Natural killer cell (primary cell): ENCODE data around the gene WT1. TPM values are rescaled to one million over a fixed set of nuclear protein-coding genes. Genes with fewer than 3 reads are reported as not detected.

Source experiments
- ATAC-seq, 3 donors: fragments of 150-1000 bp in 2 of 3; fragments of 200-7000 bp in 1 of 3; cut with Tn5 transposase; 1 replicate in 1 of 3; 2 replicates in 2 of 3; pipeline ENCODE4 v1.10.0; 2021; ENCODE audit warnings: mild to moderate bottlenecking in 2 of 3, moderate library complexity in 2 of 3
- DNase-seq, 2 donors: peaks; one replicate each; pipeline versions ENCODE4 v3.0.0 to v3.0.0-alpha.2; 2013 to 2021; ENCODE audit warnings: mixed read lengths in 1 of 2
- H3K27ac ChIP-seq: one replicate; pipeline ENCODE4 v1.5.1; 2013; ENCODE audit warnings: mild to moderate bottlenecking, low read length
- H3K27me3 ChIP-seq: one replicate; pipeline ENCODE4 v1.6.1; 2013; ENCODE audit warnings: low read length; ENCODE audit not compliant: control insufficient read depth, insufficient read depth
- H3K36me3 ChIP-seq: one replicate; pipeline ENCODE4 v1.6.1; 2013; ENCODE audit warnings: low read length; ENCODE audit not compliant: control insufficient read depth, insufficient read depth
- H3K4me1 ChIP-seq: one replicate; pipeline ENCODE4 v1.6.1; 2013; ENCODE audit warnings: low read length; ENCODE audit not compliant: control insufficient read depth, insufficient read depth
- H3K4me3 ChIP-seq: one replicate; pipeline ENCODE4 v1.5.1; 2013; ENCODE audit warnings: low read length
- H3K9me3 ChIP-seq: one replicate; pipeline ENCODE4 v1.6.1; 2013; ENCODE audit warnings: low read length; ENCODE audit not compliant: control insufficient read depth, insufficient read depth
- H3K27ac Mint-ChIP-seq, 2 donors: one replicate each; pipeline ENCODE4 v1.8.0; 2022; ENCODE audit warnings: mild to moderate bottlenecking in 2 of 2, mixed read lengths in 2 of 2, moderate library complexity in 1 of 2
- H3K27me3 Mint-ChIP-seq, 2 donors: one replicate each; pipeline ENCODE4 v1.8.0; 2022; ENCODE audit warnings: low read depth in 2 of 2, mixed read lengths in 2 of 2
- H3K36me3 Mint-ChIP-seq: one replicate; pipeline ENCODE4 v1.8.0; 2022; ENCODE audit warnings: mixed read lengths
- H3K4me1 Mint-ChIP-seq, 2 donors: one replicate each; pipeline ENCODE4 v1.8.0; 2022; ENCODE audit warnings: mixed read lengths in 2 of 2
- H3K4me3 Mint-ChIP-seq: one replicate; pipeline ENCODE4 v1.8.0; 2022; ENCODE audit warnings: mild to moderate bottlenecking, moderate library complexity, mixed read lengths
- H3K9me3 Mint-ChIP-seq, 2 donors: one replicate each; pipeline ENCODE4 v1.8.0; 2022; ENCODE audit warnings: mixed read lengths in 2 of 2
- CTCF ChIP-seq: fragments of 200-600 bp; IDR thresholded peaks from one replicate; pipeline ENCODE4 v1.8.0; 2022; ENCODE audit warnings: antibody characterized with exemption
- WGBS: methylation state at CpG from one replicate; pipeline ENCODE4 v1.1.7; 2013; ENCODE audit warnings: missing lambda C conversion rate; ENCODE audit not compliant: insufficient coverage; 5-methylcytosine and 5-hydroxymethylcytosine counted together
- intact Hi-C: fragments of 100-400 bp; cut with micrococcal nuclease; formaldehyde crosslinking; loops from one replicate; pipeline ENCODE4 v1.14.2; 2022
- total RNA-seq, 4 donors: library from RNA; stranded (reverse); fragments of 120-200 nt in 1 of 4; gene quantifications; one replicate each; pipeline versions ENCODE4 v1.2.3 to v1.2.4, GENCODE V29; 2013 to 2022

Gene WT1
- total RNA-seq, 3 donors from 2014 or later (not counting 1 experiment from before 2014, with no cell fraction given), result not detected

GRCh38 chr11:32439501-32440210 lies 4.3 kb upstream of the WT1 start:
- Mint-ChIP-seq H3K36me3 (no peaks in the 10 kb centered on the region), H3K27me3 (peaks cover 55 to 67% of the 10 kb centered on the region in 2 donors), H3K4me3 (no peak overlapping the region), H3K27ac (no peak overlapping the region), H3K4me1 (peaks cover 0 to 4% of the 10 kb centered on the region in 2 donors), H3K9me3 (no peaks in the 10 kb centered on the region)
- H3K4me3 ChIP-seq, result no peak overlapping the region
- 22% methylated on average over 14 of the region's 21 CpGs for WGBS
- H3K4me1 ChIP-seq, result peaks cover 12% of the 10 kb centered on the region
- DNase-seq (no peak), ATAC-seq (no peak)
- H3K36me3 ChIP-seq, result no peaks in the 10 kb centered on the region
- intact Hi-C loops, result no loop called here
- no peak for TF ChIP-seq CTCF
- peaks cover 52% of the 10 kb centered on the region for H3K27me3 ChIP-seq
- no peaks in the 10 kb centered on the region for H3K9me3 ChIP-seq
- H3K27ac ChIP-seq, result no peak overlapping the region

- TF ChIP-seq CTCF, result no peak
- H3K9me3 Mint-ChIP-seq, result no peaks in the 10 kb centered on the region
- no peak overlapping the region for H3K4me3 Mint-ChIP-seq
- no peak overlapping the region for H3K4me3 ChIP-seq
- H3K4me1 ChIP-seq, result peaks cover 18% of the 10 kb centered on the region
- H3K27ac ChIP-seq, result no peak overlapping the region
- DNase-seq (no peak), ATAC-seq (no peak)
- peaks cover 50% of the 10 kb centered on the region for H3K27me3 ChIP-seq
- H3K4me1 Mint-ChIP-seq, result peaks cover 0 to 4% of the 10 kb centered on the region in 2 donors
- no peaks in the 10 kb centered on the region for H3K36me3 ChIP-seq
- no peaks in the 10 kb centered on the region for H3K9me3 ChIP-seq
- WGBS, result 5% methylated on average over 45 of the region's 47 CpGs
- H3K36me3 Mint-ChIP-seq, result no peaks in the 10 kb centered on the region
- H3K27me3 Mint-ChIP-seq, result peaks cover 57 to 71% of the 10 kb centered on the region in 2 donors
- intact Hi-C loops, result no loop called here
- no peak overlapping the region for H3K27ac Mint-ChIP-seq
Measured at GRCh38 chr11:32438866-32439489, 3.6 kb upstream of the WT1 start.

GRCh38 chr11:32438346-32438865 lies 3.1 kb upstream of the WT1 start:
- Histone ChIP-seq H3K36me3 (no peaks in the 10 kb centered on the region), H3K27ac (no peak overlapping the region), H3K4me1 (peaks cover 18% of the 10 kb centered on the region), H3K27me3 (peaks cover 54% of the 10 kb centered on the region), H3K4me3 (no peak overlapping the region), H3K9me3 (no peaks in the 10 kb centered on the region)
- peaks cover 63 to 76% of the 10 kb centered on the region in 2 donors for H3K27me3 Mint-ChIP-seq
- no peaks in the 10 kb centered on the region for H3K36me3 Mint-ChIP-seq
- intact Hi-C loops, result no loop called here
- no peak for TF ChIP-seq CTCF
- ATAC-seq, result no peak
- peaks cover 0 to 7% of the 10 kb centered on the region in 2 donors for H3K4me1 Mint-ChIP-seq
- DNase-seq, result no peak
- no peaks in the 10 kb centered on the region for H3K9me3 Mint-ChIP-seq
- WGBS, result 6% methylated on average over 16 of the region's 16 CpGs
- H3K27ac Mint-ChIP-seq, result no peak overlapping the region
- no peak overlapping the region for H3K4me3 Mint-ChIP-seq
